Measurements from ENCODE around the gene SLC38A1. TPM values are rescaled to one million over a fixed set of nuclear protein-coding genes. Genes with fewer than 3 reads are reported as not detected.
"Not testable (repeated sequence)": the region's sequence is repeated elsewhere in the genome, so short reads cannot be mapped to it uniquely, and the experiment has no call there.

Gene SLC38A1
- total RNA-seq, 4 donors from 2014 or later: 237 to 472 (median 339) TPM

DNA sequence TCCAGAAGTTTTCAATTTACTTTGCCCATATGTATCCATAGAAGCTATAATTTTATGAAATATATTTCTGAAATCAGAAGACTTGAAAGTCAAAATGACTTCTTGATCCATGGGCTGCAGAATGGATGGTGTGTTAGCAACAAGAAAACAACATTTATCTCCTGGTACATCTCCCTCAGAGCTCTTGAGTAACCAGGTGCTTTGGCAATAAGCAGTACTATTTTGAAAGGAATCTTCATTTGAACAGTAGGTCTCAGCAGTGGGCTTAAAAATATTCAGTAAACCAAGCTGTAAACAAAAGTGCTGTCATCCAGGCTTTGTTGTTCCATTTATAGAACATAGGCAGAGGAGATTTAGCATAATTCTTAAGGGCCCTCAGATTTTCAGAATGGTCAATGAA, 100.4 kb downstream of the SLC38A1 start:
- H3K27ac ChIP-seq: no peak overlapping the region
- DNase-seq: no peak
- H3K9me3 ChIP-seq: no peaks in the 10 kb centered on the region
- in situ Hi-C loops (cut with MboI; ENCODE audit: low sequenced_read_pairs in 4 of 4): loop anchor here in 2 of 4 donors (25.0 kb wide), 2 partner anchors 494 to 819 kb away; no protein-coding TSS in a partner anchor
- intact Hi-C loops (cut with DNase I; ENCODE audit: low total_unique reads): loop anchor here (10.0 kb wide), 1 partner anchor 306 kb away; no protein-coding TSS in a partner anchor
- no peak for ATAC-seq
- no peak for TF ChIP-seq POLR2A (IDR thresholded peaks at IDR 0.05)
- TF ChIP-seq, protein P1, sequence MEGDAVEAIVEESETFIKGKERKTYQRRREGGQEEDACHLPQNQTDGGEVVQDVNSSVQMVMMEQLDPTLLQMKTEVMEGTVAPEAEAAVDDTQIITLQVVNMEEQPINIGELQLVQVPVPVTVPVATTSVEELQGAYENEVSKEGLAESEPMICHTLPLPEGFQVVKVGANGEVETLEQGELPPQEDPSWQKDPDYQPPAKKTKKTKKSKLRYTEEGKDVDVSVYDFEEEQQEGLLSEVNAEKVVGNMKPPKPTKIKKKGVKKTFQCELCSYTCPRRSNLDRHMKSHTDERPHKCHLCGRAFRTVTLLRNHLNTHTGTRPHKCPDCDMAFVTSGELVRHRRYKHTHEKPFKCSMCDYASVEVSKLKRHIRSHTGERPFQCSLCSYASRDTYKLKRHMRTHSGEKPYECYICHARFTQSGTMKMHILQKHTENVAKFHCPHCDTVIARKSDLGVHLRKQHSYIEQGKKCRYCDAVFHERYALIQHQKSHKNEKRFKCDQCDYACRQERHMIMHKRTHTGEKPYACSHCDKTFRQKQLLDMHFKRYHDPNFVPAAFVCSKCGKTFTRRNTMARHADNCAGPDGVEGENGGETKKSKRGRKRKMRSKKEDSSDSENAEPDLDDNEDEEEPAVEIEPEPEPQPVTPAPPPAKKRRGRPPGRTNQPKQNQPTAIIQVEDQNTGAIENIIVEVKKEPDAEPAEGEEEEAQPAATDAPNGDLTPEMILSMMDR (IDR thresholded peaks at IDR 0.05 in 4 of 5, conservative IDR thresholded peaks at IDR 0.05 in 1 of 5): no peak
- no peak overlapping the region for H3K4me3 ChIP-seq
- no peaks in the 10 kb centered on the region for H3K4me1 ChIP-seq
- H3K27me3 ChIP-seq: no peaks in the 10 kb centered on the region
- no peaks in the 10 kb centered on the region for H3K36me3 ChIP-seq

DNA sequence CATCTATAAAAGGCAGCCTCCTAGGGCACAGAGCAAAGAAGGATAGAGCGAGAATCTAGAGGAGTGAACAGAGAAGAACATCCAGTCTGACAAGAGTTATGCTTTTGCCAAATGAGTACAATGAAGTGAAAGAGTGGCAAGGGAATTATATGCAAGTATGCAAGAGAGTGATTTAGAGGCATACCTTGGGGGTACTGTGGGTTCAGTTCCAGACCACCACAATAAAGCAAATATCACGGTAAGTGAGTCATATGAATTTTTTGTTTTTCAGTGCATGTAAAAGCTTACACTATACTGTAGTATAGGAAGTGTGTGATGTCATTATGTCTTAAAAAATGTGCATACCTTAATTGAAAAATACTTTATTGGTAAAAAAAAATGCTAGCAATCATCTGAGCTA, 101.4 kb downstream of the SLC38A1 start:
- Histone ChIP-seq H3K4me3 (no peak overlapping the region), H3K4me1 (no peaks in the 10 kb centered on the region), H3K36me3 (no peaks in the 10 kb centered on the region), H3K27ac (no peak overlapping the region), H3K27me3 (no peaks in the 10 kb centered on the region), H3K9me3 (no peaks in the 10 kb centered on the region)
- TF ChIP-seq, protein P1 (IDR thresholded peaks at IDR 0.05 in 4 of 5, conservative IDR thresholded peaks at IDR 0.05 in 1 of 5): no peak
- no peak for TF ChIP-seq POLR2A (IDR thresholded peaks at IDR 0.05)
- ATAC-seq (no peak), DNase-seq (no peak)
- in situ Hi-C loops (cut with MboI; ENCODE audit: low sequenced_read_pairs in 4 of 4): loop anchor here in 2 of 4 donors (25.0 kb wide), 2 partner anchors 495 to 820 kb away; no protein-coding TSS in a partner anchor
- intact Hi-C loops (cut with DNase I; ENCODE audit: low total_unique reads): loop anchor here (10.0 kb wide), 1 partner anchor 307 kb away; no protein-coding TSS in a partner anchor

DNA sequence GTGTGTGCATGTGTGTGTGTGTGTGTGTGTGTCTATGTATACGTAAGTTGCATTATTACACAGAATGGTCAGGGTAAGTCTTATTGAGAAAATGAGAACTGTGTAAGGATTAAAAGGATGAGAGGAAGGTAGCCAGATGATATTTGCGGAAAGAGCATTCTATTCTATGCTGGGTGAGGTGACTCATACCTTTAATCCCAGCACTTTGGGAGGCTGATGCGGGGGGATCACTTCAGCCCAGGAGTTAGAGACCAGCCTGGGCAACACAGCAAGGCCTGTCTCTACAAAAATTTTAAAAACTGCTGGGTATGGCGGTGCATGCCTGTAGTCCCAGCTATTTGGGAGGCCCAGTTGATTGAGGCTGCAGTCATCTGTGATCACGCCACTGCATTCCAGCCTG, 103.7 kb downstream of the SLC38A1 start:
- DNase-seq (no peak), ATAC-seq (no peak)
- no peaks in the 10 kb centered on the region for H3K36me3 ChIP-seq
- TF ChIP-seq, protein P1 (IDR thresholded peaks at IDR 0.05 in 4 of 5, conservative IDR thresholded peaks at IDR 0.05 in 1 of 5): no peak
- no peak for TF ChIP-seq POLR2A (IDR thresholded peaks at IDR 0.05)
- no peak overlapping the region for H3K4me3 ChIP-seq
- in situ Hi-C loops (cut with MboI; ENCODE audit: low sequenced_read_pairs in 4 of 4): loop anchor here in 2 of 4 donors (25.0 kb wide), 2 partner anchors 497 to 822 kb away; no protein-coding TSS in a partner anchor
- H3K27me3 ChIP-seq: no peaks in the 10 kb centered on the region
- H3K27ac ChIP-seq: no peak overlapping the region
- intact Hi-C loops (cut with DNase I; ENCODE audit: low total_unique reads): loop anchor here (10.0 kb wide), 1 partner anchor 310 kb away; no protein-coding TSS in a partner anchor
- H3K9me3 ChIP-seq: no peaks in the 10 kb centered on the region
- H3K4me1 ChIP-seq: peaks cover 0 to under 1% of the 10 kb centered on the region in 2 donors

DNA sequence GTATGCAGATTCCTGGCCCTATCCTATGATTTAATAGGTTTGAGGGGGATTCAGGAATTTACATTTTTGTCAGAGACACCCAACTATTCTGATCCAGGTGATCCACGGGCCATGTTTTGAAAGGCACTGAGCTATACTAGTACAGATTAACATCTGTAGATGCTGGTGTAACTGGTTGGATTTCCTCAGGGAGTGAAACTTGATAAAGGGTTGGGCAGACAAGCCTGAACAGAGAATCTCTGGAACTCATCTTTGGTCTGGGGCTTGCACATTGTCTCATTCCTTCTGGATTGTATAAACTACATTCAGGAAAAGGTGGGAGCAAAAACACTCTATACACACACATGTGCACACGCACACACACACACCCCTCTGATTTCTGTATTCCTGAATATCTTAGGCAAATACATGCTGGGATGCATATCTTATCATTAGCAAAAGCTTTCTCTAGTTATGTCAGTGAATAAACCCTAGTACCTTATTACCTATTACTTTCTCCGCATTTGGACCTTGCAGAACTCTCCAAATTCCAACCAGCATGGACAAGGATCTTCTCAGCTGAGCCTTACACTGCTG, 104.6 kb downstream of the SLC38A1 start:
- intact Hi-C loops (cut with DNase I; ENCODE audit: low total_unique reads): loop anchor here (10.0 kb wide), 1 partner anchor 311 kb away; no protein-coding TSS in a partner anchor
- ATAC-seq: no peak
- in situ Hi-C loops (cut with MboI; ENCODE audit: low sequenced_read_pairs in 4 of 4): loop anchor here in 2 of 4 donors (25.0 kb wide), 2 partner anchors 498 to 823 kb away; no protein-coding TSS in a partner anchor

DNA sequence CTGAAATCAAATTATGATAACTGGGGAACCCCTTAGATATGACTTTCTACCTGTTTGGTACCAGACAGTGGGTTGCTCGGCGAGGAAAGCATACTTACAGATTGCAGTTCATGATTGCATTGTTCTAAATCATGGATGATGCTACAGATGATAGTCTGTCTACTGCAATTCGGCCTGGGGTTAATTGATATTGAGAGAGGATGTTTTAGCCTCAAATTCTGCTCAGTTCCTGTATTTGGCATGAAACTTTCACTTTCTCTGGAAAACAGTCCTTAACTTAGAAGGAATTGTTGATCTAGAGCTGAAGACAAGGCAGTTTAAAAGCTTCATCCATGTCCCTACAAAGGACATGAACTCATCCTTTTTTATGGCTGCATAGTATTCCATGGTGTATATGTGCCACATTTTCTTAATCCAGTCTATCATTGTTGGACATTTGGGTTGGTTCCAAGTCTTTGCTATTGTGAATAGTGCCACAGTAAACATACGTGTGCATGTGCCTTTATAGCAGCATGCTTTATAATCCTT, 106.2 kb downstream of the SLC38A1 start:
- H3K36me3 ChIP-seq, ATAC-seq, H3K9me3 ChIP-seq, DNase-seq, H3K27ac ChIP-seq, H3K4me3 ChIP-seq, H3K27me3 ChIP-seq: not testable (repeated sequence)
- intact Hi-C loops (cut with DNase I; ENCODE audit: low total_unique reads) (loop anchor here (10.0 kb wide), 1 partner anchor 312 kb away; no protein-coding TSS in a partner anchor), in situ Hi-C loops (cut with MboI; ENCODE audit: low sequenced_read_pairs in 4 of 4) (loop anchor here in 2 of 4 donors (25.0 kb wide), 2 partner anchors 500 to 825 kb away; no protein-coding TSS in a partner anchor)
- H3K4me1 ChIP-seq: peaks cover 5 to 15% of the 10 kb centered on the region in 2 donors

More for the DNA sequence above, 104.6 kb downstream of the SLC38A1 start:
- H3K4me1 ChIP-seq: peaks cover 5 to 7% of the 10 kb centered on the region in 2 donors
- H3K27me3 ChIP-seq: no peaks in the 10 kb centered on the region
- TF ChIP-seq, protein P1 (IDR thresholded peaks at IDR 0.05 in 4 of 5, conservative IDR thresholded peaks at IDR 0.05 in 1 of 5): no peak
- no peak for TF ChIP-seq POLR2A (IDR thresholded peaks at IDR 0.05)
- H3K4me3 ChIP-seq: no peak overlapping the region
- no peak overlapping the region for H3K27ac ChIP-seq
- H3K36me3 ChIP-seq: no peaks in the 10 kb centered on the region
- DNase-seq: no peak
- no peaks in the 10 kb centered on the region for H3K9me3 ChIP-seq
